GM13977 (cell line): ENCODE data around the gene HIVEP2.

Source experiments
- DNase-seq: peaks from one replicate; pipeline ENCODE4 v3.0.0; 2012; ENCODE audit warnings: low spot score
- in situ Hi-C: fragments of 300-500 bp; cut with MboI; formaldehyde crosslinking; loops from one replicate; pipeline ENCODE4 v1.12.0; 2022; ENCODE audit warnings: low sequenced_read_pairs, low pct_unique_long_range_greater_than_20kb, mixed read lengths, inconsistent platforms; ENCODE audit not compliant: unreplicated experiment
- TF ChIP-seq, protein P1 (sequence below): IDR thresholded peaks from 2 replicates; pipeline ENCODE4 v1.5.1; 2012; ENCODE audit warnings: mild to moderate bottlenecking, control low read depth; ENCODE audit not compliant: insufficient read depth; ENCODE audit errors: extremely low read depth, missing control alignments

HIVEP2 gene

DNA sequence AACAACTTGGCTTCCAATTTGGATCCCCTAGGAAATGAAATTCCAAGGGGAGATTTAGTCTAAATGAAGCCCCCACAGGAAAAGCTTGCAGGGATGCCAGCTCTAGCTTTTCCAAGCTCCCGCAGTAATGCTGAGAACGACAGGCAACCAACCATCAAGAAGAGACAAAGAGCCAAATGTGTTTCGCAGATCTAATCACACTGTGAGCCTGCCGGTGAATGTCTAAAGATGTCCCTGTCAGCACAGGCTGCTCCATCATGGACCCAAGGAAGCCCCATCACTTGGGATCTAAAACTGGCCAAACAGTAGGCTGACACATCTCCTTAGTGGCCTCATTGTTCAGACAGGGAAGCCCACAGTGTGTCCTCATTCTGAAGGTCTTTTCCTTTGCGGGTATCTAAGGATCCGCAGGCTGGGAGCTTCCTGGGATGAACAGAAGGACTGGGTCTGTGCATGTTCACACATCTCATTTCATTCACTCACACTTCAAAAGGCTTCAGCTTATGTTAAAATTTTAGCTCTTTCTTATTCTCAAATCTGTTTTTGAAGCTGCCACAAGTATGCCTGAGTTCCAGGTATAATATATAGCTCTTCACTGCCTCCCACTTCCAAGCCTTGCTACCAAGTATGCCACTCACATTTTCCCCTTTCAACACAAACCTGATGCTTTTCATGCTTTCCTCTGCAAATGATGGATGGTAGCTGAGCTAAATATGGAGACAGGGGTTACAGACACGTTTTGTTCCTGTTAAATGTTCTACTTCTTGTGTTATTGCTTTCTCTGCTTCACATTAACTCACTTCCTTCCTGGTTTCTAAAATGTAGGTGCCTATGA lies 229.8 kb downstream of the HIVEP2 start:
- TF ChIP-seq, protein P1, sequence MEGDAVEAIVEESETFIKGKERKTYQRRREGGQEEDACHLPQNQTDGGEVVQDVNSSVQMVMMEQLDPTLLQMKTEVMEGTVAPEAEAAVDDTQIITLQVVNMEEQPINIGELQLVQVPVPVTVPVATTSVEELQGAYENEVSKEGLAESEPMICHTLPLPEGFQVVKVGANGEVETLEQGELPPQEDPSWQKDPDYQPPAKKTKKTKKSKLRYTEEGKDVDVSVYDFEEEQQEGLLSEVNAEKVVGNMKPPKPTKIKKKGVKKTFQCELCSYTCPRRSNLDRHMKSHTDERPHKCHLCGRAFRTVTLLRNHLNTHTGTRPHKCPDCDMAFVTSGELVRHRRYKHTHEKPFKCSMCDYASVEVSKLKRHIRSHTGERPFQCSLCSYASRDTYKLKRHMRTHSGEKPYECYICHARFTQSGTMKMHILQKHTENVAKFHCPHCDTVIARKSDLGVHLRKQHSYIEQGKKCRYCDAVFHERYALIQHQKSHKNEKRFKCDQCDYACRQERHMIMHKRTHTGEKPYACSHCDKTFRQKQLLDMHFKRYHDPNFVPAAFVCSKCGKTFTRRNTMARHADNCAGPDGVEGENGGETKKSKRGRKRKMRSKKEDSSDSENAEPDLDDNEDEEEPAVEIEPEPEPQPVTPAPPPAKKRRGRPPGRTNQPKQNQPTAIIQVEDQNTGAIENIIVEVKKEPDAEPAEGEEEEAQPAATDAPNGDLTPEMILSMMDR: no peak
- no peak for DNase-seq
- in situ Hi-C loops: loop anchor here (25.0 kb wide), 1 partner anchor 697 kb away; no protein-coding TSS in a partner anchor

DNA sequence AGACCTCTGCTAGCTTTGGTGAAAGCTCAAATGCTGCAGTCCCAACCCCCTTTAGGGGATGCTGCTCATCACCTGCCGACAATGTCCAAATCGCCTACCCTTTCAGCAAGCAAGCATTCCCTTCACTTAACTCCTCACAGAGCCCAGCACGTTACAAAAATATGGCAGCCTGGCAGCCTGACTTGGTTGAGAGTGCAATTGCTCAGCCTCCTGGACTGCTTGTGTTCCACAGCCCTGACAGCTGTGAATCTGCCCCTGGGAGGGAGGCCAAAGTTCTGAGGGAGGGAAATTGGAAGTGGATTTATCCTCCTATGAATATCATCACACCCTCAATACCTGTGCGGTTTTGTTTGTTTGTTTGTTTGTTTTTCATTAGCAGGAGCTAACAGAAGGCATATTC lies 231.0 kb downstream of the HIVEP2 start:
- TF ChIP-seq, protein P1: no peak
- DNase-seq: no peak
- in situ Hi-C loops: loop anchor here (25.0 kb wide), 1 partner anchor 698 kb away; no protein-coding TSS in a partner anchor

DNA sequence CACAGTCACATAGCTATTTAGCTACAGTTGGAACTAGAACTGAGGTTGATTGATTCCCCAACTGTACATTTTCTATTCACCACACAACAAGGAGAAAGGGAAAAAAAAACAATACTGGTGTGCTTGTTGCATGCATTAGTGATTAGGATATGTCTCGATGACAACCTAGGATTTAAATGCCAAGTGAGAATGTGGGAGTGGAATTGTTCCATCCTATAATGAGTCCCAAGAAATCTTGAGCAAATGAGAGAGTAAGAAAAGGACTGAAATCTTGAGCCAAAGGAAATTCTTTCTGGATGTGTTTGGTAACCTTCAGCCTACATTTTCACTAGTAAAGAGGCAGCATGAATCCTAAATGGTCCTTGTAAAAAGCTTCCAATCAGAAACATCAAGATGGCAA lies 232.7 kb downstream of the HIVEP2 start:
- in situ Hi-C loops: loop anchor here (25.0 kb wide), 1 partner anchor 700 kb away; no protein-coding TSS in a partner anchor
- TF ChIP-seq, protein P1: no peak
- no peak for DNase-seq

DNA sequence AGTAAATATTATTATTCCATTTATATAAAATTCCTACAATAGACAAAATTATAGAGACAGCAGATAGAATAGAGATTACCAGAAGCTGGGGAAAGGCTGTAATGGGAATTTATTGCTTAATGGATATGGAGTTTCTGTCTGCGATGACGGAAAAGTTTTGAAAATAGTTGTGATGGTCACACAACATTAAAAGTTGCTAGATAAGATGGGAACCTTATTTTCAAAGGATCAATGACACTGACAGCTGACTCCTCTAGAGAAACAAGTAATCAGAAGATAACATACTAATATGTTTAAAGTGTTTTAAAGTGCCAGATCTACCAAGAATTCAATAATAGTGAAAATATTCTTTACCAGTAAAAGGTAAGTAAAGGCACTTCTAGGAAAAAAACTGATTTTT lies 236.3 kb downstream of the HIVEP2 start:
- TF ChIP-seq, protein P1: no peak
- in situ Hi-C loops: loop anchor here (25.0 kb wide), 1 partner anchor 704 kb away; no protein-coding TSS in a partner anchor
- no peak for DNase-seq

DNA sequence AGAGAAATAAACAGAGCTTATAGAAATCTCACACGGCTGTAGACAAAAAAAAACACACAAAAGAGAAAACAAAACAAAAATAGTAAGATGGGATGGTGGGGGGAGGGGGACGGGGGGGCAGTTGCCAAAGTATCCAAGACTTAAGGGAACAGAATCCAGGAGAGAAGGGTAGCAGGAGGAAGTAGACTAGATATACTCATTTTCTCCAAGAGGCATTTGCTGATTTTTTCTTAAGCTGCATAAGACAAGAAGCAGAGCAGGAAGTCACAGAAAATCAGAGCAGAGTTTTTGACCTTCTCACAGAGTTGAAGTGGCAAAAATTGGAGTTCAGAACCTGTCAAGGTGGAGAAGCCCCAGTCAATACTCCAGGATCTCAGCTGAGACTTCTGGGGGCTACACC lies 237.7 kb downstream of the HIVEP2 start:
- TF ChIP-seq, protein P1: no peak
- in situ Hi-C loops: loop anchor here (25.0 kb wide), 1 partner anchor 705 kb away; no protein-coding TSS in a partner anchor
- no peak for DNase-seq

DNA sequence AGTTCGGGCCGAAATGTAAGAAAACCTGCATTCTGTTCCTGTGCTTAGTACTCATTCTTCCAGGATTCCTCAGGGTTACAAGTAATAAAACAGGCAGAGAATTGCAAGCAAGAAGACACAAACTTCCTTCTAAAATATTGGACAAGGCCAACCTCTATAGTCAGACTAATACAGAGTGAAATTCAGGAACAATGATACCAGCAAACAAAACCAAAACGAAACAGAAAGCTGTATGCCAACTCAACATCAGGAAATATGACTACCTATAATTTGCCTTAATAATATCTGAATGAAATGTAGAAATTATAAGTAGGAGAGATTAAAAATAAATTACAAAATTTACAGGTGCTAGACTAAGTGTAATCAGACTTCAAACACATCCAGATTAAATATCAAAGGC lies 238.8 kb downstream of the HIVEP2 start:
- DNase-seq: no peak
- TF ChIP-seq, protein P1: no peak
- in situ Hi-C loops: loop anchor here (25.0 kb wide), 1 partner anchor 706 kb away; no protein-coding TSS in a partner anchor
